SK-N-SH (cell line): ENCODE measurements around the gene C17orf113. TPM values are rescaled to one million over a fixed set of nuclear protein-coding genes. Genes with fewer than 3 reads are reported as not detected.

ENCODE experiments used
- CTCF ChIA-PET: fragments of 300-600, 350-600 bp; formaldehyde crosslinking; extraction: SDS; loops from one replicate; lab custom pipeline; 2021; lab: Yijun Ruan, JAX
- POLR2A ChIA-PET: fragments of 350-600 bp; sonication (Branson Sonifier 250); formaldehyde crosslinking; extraction: SDS; loops from one replicate; lab custom pipeline; 2020; ENCODE audit warnings: antibody characterized with exemption, inconsistent platforms; lab: Yijun Ruan, JAX
- DNase-seq: peaks from one replicate; pipeline ENCODE4 v3.0.0; 2012
- H2AFZ ChIP-seq: fragments of 200-600 bp; sonication (generic); 2 replicates; pipeline ENCODE4 v1.8.1; 2016; ENCODE audit warnings: antibody characterized with exemption, mild to moderate bottlenecking, low read depth
- H3F3A ChIP-seq: fragments of 200-600 bp; sonication (generic); replicated peaks from 2 replicates; pipeline ENCODE3; 2016; ENCODE audit warnings: antibody characterized with exemption, mild to moderate bottlenecking; ENCODE audit not compliant: insufficient read depth
- H3K27ac ChIP-seq, 2 experiments: fragments of 200-500 bp in 1 of 2; fragments of 200-600 bp in 1 of 2; sonication (Bioruptor generic) in 1 of 2; sonication (generic), shearing (Covaris generic) in 1 of 2; 2 replicates each; pipeline versions ENCODE4 v1.5.1 to v1.6.1; 2014 to 2016; ENCODE audit warnings: low read depth in 2 of 2, inconsistent platforms in 1 of 2, low read length in 1 of 2, mild to moderate bottlenecking in 1 of 2, mixed read lengths in 1 of 2
- H3K27me3 ChIP-seq: fragments of 200-600 bp; sonication (generic), shearing (Covaris generic); 2 replicates; pipeline ENCODE4 v1.6.1; 2016; ENCODE audit warnings: mixed run types; ENCODE audit not compliant: insufficient read depth
- H3K36me3 ChIP-seq, 2 experiments: fragments of 200-500 bp in 1 of 2; fragments of 200-600 bp in 1 of 2; sonication (Bioruptor generic) in 1 of 2; sonication (generic) in 1 of 2; replicated peaks in 1 of 2; 2 replicates each; pipeline versions ENCODE3 to v1.5.1; 2014 to 2016; ENCODE audit warnings: low read length in 1 of 2, mild to moderate bottlenecking in 1 of 2; ENCODE audit not compliant: insufficient read depth in 2 of 2, control insufficient read depth in 1 of 2
- H3K4me1 ChIP-seq, 2 experiments: fragments of 200-500 bp in 1 of 2; fragments of 200-600 bp in 1 of 2; sonication (Bioruptor generic) in 1 of 2; sonication (generic), shearing (Covaris generic) in 1 of 2; 2 replicates each; pipeline versions ENCODE4 v1.5.1 to v1.6.1; 2014 to 2016; ENCODE audit warnings: low read depth in 1 of 2, low read length in 1 of 2, mixed run types in 1 of 2; ENCODE audit not compliant: insufficient read depth in 2 of 2, control insufficient read depth in 1 of 2
- H3K4me2 ChIP-seq: fragments of 200-600 bp; sonication (generic), shearing (Covaris generic); 2 replicates; pipeline ENCODE4 v1.6.1; 2017; ENCODE audit warnings: mixed run types
- H3K4me3 ChIP-seq, 2 experiments: fragments of 200-500 bp in 1 of 2; fragments of 200-600 bp in 1 of 2; sonication (Bioruptor generic) in 1 of 2; sonication (generic), shearing (Covaris generic) in 1 of 2; 2 replicates each; pipeline versions ENCODE4 v1.5.1 to v1.8.1; 2014 to 2016; ENCODE audit warnings: low read depth in 2 of 2, inconsistent platforms in 1 of 2, low read length in 1 of 2, mild to moderate bottlenecking in 1 of 2, mixed read lengths in 1 of 2, moderate library complexity in 1 of 2
- H3K79me2 ChIP-seq: fragments of 200-600 bp; sonication (generic); 2 replicates; pipeline ENCODE4 v1.8.1; 2017; ENCODE audit warnings: mild to moderate bottlenecking; ENCODE audit not compliant: insufficient read depth
- H3K9ac ChIP-seq: fragments of 200-600 bp; sonication (generic); 2 replicates; pipeline ENCODE4 v1.6.1; 2017; ENCODE audit warnings: mixed run types
- H3K9me2 ChIP-seq: fragments of 200-600 bp; sonication (generic); 2 replicates; pipeline ENCODE4 v1.6.1; 2017; ENCODE audit warnings: mixed run types
- H3K9me3 ChIP-seq: fragments of 200-600 bp; sonication (generic); 2 replicates; pipeline ENCODE4 v1.6.1; 2017; ENCODE audit warnings: mixed run types, mild to moderate bottlenecking, moderate library complexity
- H4K20me1 ChIP-seq: fragments of 200-600 bp; sonication (generic); 2 replicates; pipeline ENCODE4 v1.6.1; 2017; ENCODE audit warnings: mild to moderate bottlenecking, mixed run types; ENCODE audit not compliant: insufficient read depth
- CHD2 ChIP-seq: fragments of 150-350 bp; IDR thresholded peaks from 2 replicates; pipeline ENCODE4 v1.6.1; 2018; ENCODE audit warnings: low read length; ENCODE audit not compliant: partially characterized antibody
- ELF1 ChIP-seq: IDR thresholded peaks from 2 replicates; pipeline ENCODE4 v1.4.0; 2012
- FOSL2 ChIP-seq: IDR thresholded peaks from 2 replicates; pipeline ENCODE4 v1.4.0; 2012; ENCODE audit warnings: low read depth, mild to moderate bottlenecking, moderate library complexity, borderline replicate concordance
- FOXM1 ChIP-seq: IDR thresholded peaks from 2 replicates; pipeline ENCODE4 v1.4.0; 2012; ENCODE audit warnings: low read depth, mild to moderate bottlenecking
- IRF3 ChIP-seq: fragments of 150-350 bp; IDR thresholded peaks from 2 replicates; pipeline ENCODE4 v1.6.1; 2016; ENCODE audit warnings: mild to moderate bottlenecking, low read depth, low read length
- JUND ChIP-seq: IDR thresholded peaks from 2 replicates; pipeline ENCODE4 v1.4.0; 2012
- MEF2A ChIP-seq: IDR thresholded peaks from 2 replicates; pipeline ENCODE4 v1.4.0; 2012; ENCODE audit warnings: low read depth, borderline replicate concordance
- MXI1 ChIP-seq: IDR thresholded peaks from 2 replicates; pipeline ENCODE4 v1.6.1; 2012; ENCODE audit warnings: mild to moderate bottlenecking, low read depth, low read length, improper control_type of control experiment
- NRF1 ChIP-seq: IDR thresholded peaks from 2 replicates; pipeline ENCODE4 v1.6.1; 2012; ENCODE audit warnings: low read depth, mild to moderate bottlenecking, low read length
- POLR2AphosphoS5 ChIP-seq: IDR thresholded peaks from 2 replicates; pipeline ENCODE4 v1.6.1; 2012; ENCODE audit warnings: low read depth, low read length
- RAD21 ChIP-seq: IDR thresholded peaks from 2 replicates; pipeline ENCODE4 v1.6.1; 2012; ENCODE audit warnings: mild to moderate bottlenecking, low read length
- RCOR1 ChIP-seq: fragments of 150-350 bp; IDR thresholded peaks from 2 replicates; pipeline ENCODE4 v1.6.1; 2017; ENCODE audit warnings: antibody characterized with exemption, low read length
- REST ChIP-seq: IDR thresholded peaks from 2 replicates; pipeline ENCODE4 v1.6.1; 2012; ENCODE audit warnings: mild to moderate bottlenecking, low read depth, low read length, moderate library complexity
- SIN3A ChIP-seq: IDR thresholded peaks from 2 replicates; pipeline ENCODE4 v1.6.1; 2012; ENCODE audit warnings: low read depth, mild to moderate bottlenecking, low read length, moderate library complexity, borderline replicate concordance
- TAF1 ChIP-seq: IDR thresholded peaks from 2 replicates; pipeline ENCODE4 v1.6.1; 2012; ENCODE audit warnings: low read depth, mild to moderate bottlenecking, low read length, moderate library complexity, borderline replicate concordance
- TCF12 ChIP-seq: IDR thresholded peaks from 2 replicates; pipeline ENCODE4 v1.4.0; 2012
- TEAD4 ChIP-seq: IDR thresholded peaks from 2 replicates; pipeline ENCODE4 v1.4.0; 2012; ENCODE audit warnings: mild to moderate bottlenecking, borderline replicate concordance; ENCODE audit not compliant: insufficient read depth
- ZBTB33 ChIP-seq: IDR thresholded peaks from 2 replicates; pipeline ENCODE4 v1.4.0; 2012; ENCODE audit warnings: low read depth, borderline replicate concordance
- WGBS: methylation state at CpG from one replicate; pipeline ENCODE4 v1.1.6; 2017; ENCODE audit warnings: low lambda C conversion rate; 5-methylcytosine and 5-hydroxymethylcytosine counted together
- polyA plus RNA-seq, 3 experiments: library from polyadenylated mRNA; depleted of rRNA; stranded (reverse); fragments of >200 nt; gene quantifications; 2 replicates each; pipeline ENCODE4 v1.2.3, GENCODE V29; 2012

The C17orf113 gene
- polyA plus RNA-seq, 1 of the 3 experiments (the other 2 are of a cell fraction) = 0.44 TPM

GRCh38 chr17:42068979-42069378, 18.6 kb upstream of the C17orf113 start:
- POLR2A ChIA-PET = no interaction called here
- no peak for DNase-seq

More at GRCh38 chr17:42068979-42069378, 18.6 kb upstream of the C17orf113 start:
- Histone ChIP-seq H3K9me2 (no peaks in the 10 kb centered on the region), H3K27me3 (no peaks in the 10 kb centered on the region), H3K9me3 (no peaks in the 10 kb centered on the region), H3F3A (peaks cover 6% of the 10 kb centered on the region), H3K4me3 (no peak overlapping the region), H3K4me2 (no peak overlapping the region), H3K9ac (no peak overlapping the region), H3K36me3 (no peaks in the 10 kb centered on the region), H3K27ac (no peak overlapping the region), H3K79me2 (no peaks in the 10 kb centered on the region), H4K20me1 (no peaks in the 10 kb centered on the region), H2AFZ (no peak overlapping the region), H3K4me1 (peaks cover 0 to 12% of the 10 kb centered on the region in 2 experiments; a peak in 1 of 4 replicates)
- no peak for TF ChIP-seq CHD2
- TF ChIP-seq REST = no peak
- no peak for TF ChIP-seq TEAD4
- TF ChIP-seq MXI1 = no peak
- TF ChIP-seq NRF1 = no peak
- no peak for TF ChIP-seq TAF1
- no peak for TF ChIP-seq SIN3A
- TF ChIP-seq ZBTB33 = no peak
- TF ChIP-seq IRF3 = no peak
- TF ChIP-seq ELF1 = no peak
- no peak for TF ChIP-seq JUND
- no peak for TF ChIP-seq FOSL2
- TF ChIP-seq MEF2A = no peak
- TF ChIP-seq RCOR1 = no peak
- TF ChIP-seq TCF12 = no peak
- TF ChIP-seq RAD21 = no peak
- no peak for TF ChIP-seq FOXM1
- TF ChIP-seq POLR2AphosphoS5 = no peak
- 73% methylated on average over 3 of the region's 3 CpGs for WGBS
- CTCF ChIA-PET = interaction anchor here (1.6 to 5.3 kb wide), 10 partner anchors 8 to 111 kb away, joined by 5 to 187 read pairs (median 15); partner anchors contain the start of genes DHX58, DNAJC7, NKIRAS2 and ZNF385C
